ENCODE measurements around the gene CLCNKB.
A peak's percentile ranks its signal among the peaks of the same experiment; 100 is the strongest.
"Not testable (repeated sequence)": the region's sequence is repeated elsewhere in the genome, so short reads cannot be mapped to it uniquely, and the experiment has no call there.

Gene CLCNKB

GRCh38 chr1:16054598-16055540 is 11.3 kb downstream of the CLCNKB start:
- Histone ChIP-seq H3K27ac (no peak overlapping the region), H3K4me3 (ENCODE audit: low read depth, low read length) (no peak overlapping the region), H3K36me3 (no peaks in the 10 kb centered on the region), H3K27me3 (ENCODE audit: insufficient read depth, low read depth, severe bottlenecking) (no peaks in the 10 kb centered on the region), H3K9me3 (ENCODE audit: severe bottlenecking) (no peaks in the 10 kb centered on the region)
- no peak for TF ChIP-seq CTCF (IDR thresholded peaks at IDR 0.05; ENCODE audit: low read depth, low read length)
- no peak for DNase-seq

- Histone ChIP-seq H3K27me3 (ENCODE audit: insufficient read depth, low read depth, severe bottlenecking) (no peaks in the 10 kb centered on the region), H3K27ac (no peak overlapping the region), H3K9me3 (ENCODE audit: severe bottlenecking) (no peaks in the 10 kb centered on the region), H3K36me3 (no peaks in the 10 kb centered on the region), H3K4me3 (ENCODE audit: low read depth, low read length) (no peak overlapping the region)
- DNase-seq = peak; percentile 93
- TF ChIP-seq CTCF (IDR thresholded peaks at IDR 0.05; ENCODE audit: low read depth, low read length) = peak; percentile 97
These were observed 12.3 kb downstream of the CLCNKB start for GRCh38 chr1:16055613-16056520.

GRCh38 chr1:16056521-16056912 is 12.9 kb downstream of the CLCNKB start:
- not testable (repeated sequence) for H3K36me3 ChIP-seq; DNase-seq; H3K27me3 ChIP-seq (ENCODE audit: insufficient read depth, low read depth, severe bottlenecking); H3K4me3 ChIP-seq (ENCODE audit: low read depth, low read length); H3K9me3 ChIP-seq (ENCODE audit: severe bottlenecking); H3K27ac ChIP-seq

GRCh38 chr1:16057314-16057915 is 13.8 kb downstream of the CLCNKB start:
- H3K9me3 ChIP-seq (ENCODE audit: severe bottlenecking); H3K27ac ChIP-seq; H3K4me3 ChIP-seq (ENCODE audit: low read depth, low read length); H3K27me3 ChIP-seq (ENCODE audit: insufficient read depth, low read depth, severe bottlenecking); DNase-seq; H3K36me3 ChIP-seq: not testable (repeated sequence)

- not testable (repeated sequence) for H3K4me3 ChIP-seq (ENCODE audit: low read depth, low read length); H3K36me3 ChIP-seq; H3K27ac ChIP-seq; H3K27me3 ChIP-seq (ENCODE audit: insufficient read depth, low read depth, severe bottlenecking); DNase-seq; H3K9me3 ChIP-seq (ENCODE audit: severe bottlenecking)
These were observed 15.0 kb downstream of the CLCNKB start for GRCh38 chr1:16058394-16059120.

GRCh38 chr1:16061266-16061665 is 17.7 kb downstream of the CLCNKB start:
- no peak for DNase-seq
- Histone ChIP-seq H3K36me3 (no peaks in the 10 kb centered on the region), H3K9me3 (ENCODE audit: severe bottlenecking) (no peaks in the 10 kb centered on the region), H3K27me3 (ENCODE audit: insufficient read depth, low read depth, severe bottlenecking) (no peaks in the 10 kb centered on the region), H3K4me3 (ENCODE audit: low read depth, low read length) (no peak overlapping the region), H3K27ac (no peak overlapping the region)
- no peak for TF ChIP-seq CTCF (IDR thresholded peaks at IDR 0.05; ENCODE audit: low read depth, low read length)

- not testable (repeated sequence) for H3K36me3 ChIP-seq; H3K27me3 ChIP-seq (ENCODE audit: insufficient read depth, low read depth, severe bottlenecking); H3K9me3 ChIP-seq (ENCODE audit: severe bottlenecking); H3K4me3 ChIP-seq (ENCODE audit: low read depth, low read length); DNase-seq; H3K27ac ChIP-seq
These were observed 18.6 kb downstream of the CLCNKB start for GRCh38 chr1:16061989-16062686.

GRCh38 chr1:16062687-16063075 is 19.1 kb downstream of the CLCNKB start:
- DNase-seq; H3K27me3 ChIP-seq (ENCODE audit: insufficient read depth, low read depth, severe bottlenecking); H3K36me3 ChIP-seq; H3K9me3 ChIP-seq (ENCODE audit: severe bottlenecking); H3K4me3 ChIP-seq (ENCODE audit: low read depth, low read length); H3K27ac ChIP-seq: not testable (repeated sequence)

Data from WERI-Rb-1 (cell line).